Erythroblast (primary cell): ENCODE measurements around the gene DTX4.

Experiments used
- GATA1 ChIP-seq: IDR thresholded peaks from 2 replicates; pipeline ENCODE4 v1.6.1; 2011; ENCODE audit warnings: low read depth, mild to moderate bottlenecking, control low read depth, low read length, moderate library complexity
- POLR2A ChIP-seq: IDR thresholded peaks from 2 replicates; pipeline ENCODE4 v1.6.1; 2011; ENCODE audit warnings: mild to moderate bottlenecking, low read length

- TF ChIP-seq POLR2A: no peak
- no peak for TF ChIP-seq GATA1
Measured at GRCh38 chr11:59204746-59205145, 32.8 kb downstream of the DTX4 start.
